ENCODE data around the gene S100A9.

The S100A9 gene

GRCh38 chr1:153361480-153362109 lies 3.9 kb downstream of the S100A9 start:
- no peak for TF ChIP-seq CEBPB (IDR thresholded peaks at IDR 0.05)
- no peak for TF ChIP-seq CREB1 (IDR thresholded peaks at IDR 0.05; ENCODE audit: low read depth)
- no peak for TF ChIP-seq EP300 (IDR thresholded peaks at IDR 0.05; ENCODE audit: borderline replicate concordance)
- no peak for TF ChIP-seq NFIC (IDR thresholded peaks at IDR 0.05)
- no peak for TF ChIP-seq FOXM1 (IDR thresholded peaks at IDR 0.05; ENCODE audit: borderline replicate concordance, low read depth)
- no peak for TF ChIP-seq MAX (IDR thresholded peaks at IDR 0.05)
- no peak for TF ChIP-seq YY1 (IDR thresholded peaks at IDR 0.05; ENCODE audit: low read depth)
- TF ChIP-seq TEAD4 (IDR thresholded peaks at IDR 0.05): no peak
- no peak for TF ChIP-seq TCF12 (IDR thresholded peaks at IDR 0.05; ENCODE audit: low read depth)
- TF ChIP-seq TAF1 (IDR thresholded peaks at IDR 0.05; ENCODE audit: low read depth): no peak

- TF ChIP-seq RAD21 (IDR thresholded peaks at IDR 0.05; ENCODE audit: low read depth) (no peak), REST (IDR thresholded peaks at IDR 0.05; ENCODE audit: low read depth) (no peak), NFIC (IDR thresholded peaks at IDR 0.05) (no peak), CEBPB (IDR thresholded peaks at IDR 0.05) (no peak), EGR1 (IDR thresholded peaks at IDR 0.05) (no peak), YY1 (IDR thresholded peaks at IDR 0.05; ENCODE audit: low read depth) (no peak), MAX (IDR thresholded peaks at IDR 0.05) (no peak), ZBTB7A (IDR thresholded peaks at IDR 0.05; ENCODE audit: low read depth) (no peak), USF1 (IDR thresholded peaks at IDR 0.05) (no peak), FOXM1 (IDR thresholded peaks at IDR 0.05; ENCODE audit: borderline replicate concordance, low read depth) (no peak), TAF1 (IDR thresholded peaks at IDR 0.05; ENCODE audit: low read depth) (no peak), EP300 (IDR thresholded peaks at IDR 0.05; ENCODE audit: borderline replicate concordance) (no peak), TCF12 (IDR thresholded peaks at IDR 0.05; ENCODE audit: low read depth) (no peak), TEAD4 (IDR thresholded peaks at IDR 0.05) (no peak)
These were observed 4.6 kb downstream of the S100A9 start for GRCh38 chr1:153362187-153362775.

- TF ChIP-seq MAX (IDR thresholded peaks at IDR 0.05): no peak
- no peak for TF ChIP-seq TCF12 (IDR thresholded peaks at IDR 0.05; ENCODE audit: low read depth)
- no peak for TF ChIP-seq FOXM1 (IDR thresholded peaks at IDR 0.05; ENCODE audit: borderline replicate concordance, low read depth)
- no peak for TF ChIP-seq REST (IDR thresholded peaks at IDR 0.05; ENCODE audit: low read depth)
- no peak for TF ChIP-seq ZBTB7A (IDR thresholded peaks at IDR 0.05; ENCODE audit: low read depth)
- no peak for TF ChIP-seq TEAD4 (IDR thresholded peaks at IDR 0.05)
These were observed 6.0 kb downstream of the S100A9 start for GRCh38 chr1:153363641-153364040.

- TF ChIP-seq RAD21 (IDR thresholded peaks at IDR 0.05; ENCODE audit: low read depth) (no peak), TCF12 (IDR thresholded peaks at IDR 0.05; ENCODE audit: low read depth) (no peak), TEAD4 (IDR thresholded peaks at IDR 0.05) (no peak), REST (IDR thresholded peaks at IDR 0.05; ENCODE audit: low read depth) (no peak), CEBPB (IDR thresholded peaks at IDR 0.05) (no peak), EGR1 (IDR thresholded peaks at IDR 0.05) (no peak), CREB1 (IDR thresholded peaks at IDR 0.05; ENCODE audit: low read depth) (no peak), MAX (IDR thresholded peaks at IDR 0.05) (no peak), NFIC (IDR thresholded peaks at IDR 0.05) (no peak)
These were observed 6.5 kb downstream of the S100A9 start for GRCh38 chr1:153364156-153364555.
